Trophoblast cell (in vitro differentiated cells and primary cell): ENCODE results near the gene SEPTIN11.

ENCODE experiments used
- DNase-seq, 2 donors: peaks; one replicate each; pipeline ENCODE4 v3.0.0-alpha.2; 2016
- H2AFZ ChIP-seq: 2 replicates; pipeline ENCODE4 v1.6.1; 2013; ENCODE audit warnings: low read length, moderate library complexity, mild to moderate bottlenecking; ENCODE audit not compliant: insufficient read depth, poor library complexity
- H2AK5ac ChIP-seq: 2 replicates; pipeline ENCODE4 v1.6.1; 2013; ENCODE audit warnings: mild to moderate bottlenecking, low read length
- H2BK120ac ChIP-seq: 2 replicates; pipeline ENCODE4 v1.6.1; 2013; ENCODE audit warnings: low read length, mild to moderate bottlenecking, moderate library complexity; ENCODE audit not compliant: insufficient read depth, poor library complexity
- H2BK12ac ChIP-seq: 2 replicates; pipeline ENCODE4 v1.6.1; 2013; ENCODE audit warnings: mild to moderate bottlenecking, low read length, moderate library complexity
- H2BK5ac ChIP-seq: 2 replicates; pipeline ENCODE4 v1.6.1; 2013; ENCODE audit warnings: low read length, low read depth, moderate library complexity, mild to moderate bottlenecking; ENCODE audit not compliant: poor library complexity
- H3K14ac ChIP-seq: 2 replicates; pipeline ENCODE4 v1.6.1; 2013; ENCODE audit warnings: mild to moderate bottlenecking, low read length
- H3K18ac ChIP-seq: 2 replicates; pipeline ENCODE4 v1.6.1; 2013; ENCODE audit warnings: mild to moderate bottlenecking, low read length
- H3K23ac ChIP-seq: 2 replicates; pipeline ENCODE4 v1.6.1; 2013; ENCODE audit warnings: low read length
- H3K27ac ChIP-seq: 2 replicates; pipeline ENCODE4 v1.5.1; 2013; ENCODE audit warnings: low read depth, mild to moderate bottlenecking, inconsistent platforms, low read length, moderate library complexity
- H3K27me3 ChIP-seq: 2 replicates; pipeline ENCODE4 v1.6.1; 2013; ENCODE audit warnings: inconsistent platforms, mild to moderate bottlenecking, low read length, moderate library complexity; ENCODE audit not compliant: insufficient read depth
- H3K36me3 ChIP-seq, 2 experiments: 1 replicate in 1 of 2; 2 replicates in 1 of 2; pipeline ENCODE4 v1.6.1; 2013; ENCODE audit warnings: low read length in 2 of 2, mild to moderate bottlenecking in 2 of 2, moderate library complexity in 1 of 2; ENCODE audit not compliant: insufficient read depth in 2 of 2, control insufficient read depth in 1 of 2
- H3K4ac ChIP-seq: 2 replicates; pipeline ENCODE4 v1.6.1; 2013; ENCODE audit warnings: low read depth, mild to moderate bottlenecking, low read length, moderate library complexity
- H3K4me1 ChIP-seq, 2 experiments: 1 replicate in 1 of 2; 2 replicates in 1 of 2; pipeline ENCODE4 v1.6.1; 2013; ENCODE audit warnings: low read length in 2 of 2, mild to moderate bottlenecking in 2 of 2, moderate library complexity in 1 of 2; ENCODE audit not compliant: insufficient read depth in 2 of 2, control insufficient read depth in 1 of 2
- H3K4me2 ChIP-seq: 2 replicates; pipeline ENCODE4 v1.6.1; 2013; ENCODE audit warnings: inconsistent platforms, mild to moderate bottlenecking, low read length, moderate library complexity
- H3K4me3 ChIP-seq: 2 replicates; pipeline ENCODE4 v1.5.1; 2013; ENCODE audit warnings: mild to moderate bottlenecking, low read depth, low read length, inconsistent platforms
- H3K79me1 ChIP-seq: one replicate; pipeline ENCODE4 v1.6.1; 2013; ENCODE audit warnings: low read length
- H3K79me2 ChIP-seq: 2 replicates; pipeline ENCODE4 v1.6.1; 2013; ENCODE audit warnings: low read length, mild to moderate bottlenecking; ENCODE audit not compliant: control insufficient read depth, insufficient read depth, poor library complexity
- H3K9ac ChIP-seq: 2 replicates; pipeline ENCODE4 v1.6.1; 2013; ENCODE audit warnings: mild to moderate bottlenecking, low read length
- H3K9me3 ChIP-seq: 2 replicates; pipeline ENCODE4 v1.6.1; 2013; ENCODE audit warnings: low read depth, mild to moderate bottlenecking, control low read depth, inconsistent platforms, low read length; ENCODE audit not compliant: insufficient read depth
- H4K12ac ChIP-seq: 2 replicates; pipeline ENCODE4 v1.6.1; 2013; ENCODE audit warnings: low read depth, mild to moderate bottlenecking, low read length, moderate library complexity
- H4K8ac ChIP-seq: 2 replicates; pipeline ENCODE4 v1.6.1; 2013; ENCODE audit warnings: low read depth, mild to moderate bottlenecking, low read length, moderate library complexity
- H4K91ac ChIP-seq: one replicate; pipeline ENCODE4 v1.6.1; 2013; ENCODE audit warnings: low read depth, mild to moderate bottlenecking, low read length, moderate library complexity
- WGBS: extraction: QIAGEN DNeasy Blood & Tissue Kit; methylation state at CpG from one replicate; pipeline ENCODE4 v1.1.7; 2013; ENCODE audit warnings: missing lambda C conversion rate; ENCODE audit not compliant: insufficient read length, insufficient coverage; ENCODE audit errors: extremely low coverage; 5-methylcytosine and 5-hydroxymethylcytosine counted together

The SEPTIN11 gene

GRCh38 chr4:76984788-76985211 lies 35.2 kb downstream of the SEPTIN11 start:
- H3K9ac ChIP-seq = no peak overlapping the region
- H3K36me3 ChIP-seq = peaks cover 0 to 4% of the 10 kb centered on the region in 2 experiments
- peaks cover 16% of the 10 kb centered on the region for H3K79me1 ChIP-seq
- no peak overlapping the region for H2BK12ac ChIP-seq
- H3K4ac ChIP-seq = no peak overlapping the region
- peaks cover 30% of the 10 kb centered on the region in 2 experiments for H3K4me1 ChIP-seq
- WGBS = no CpG with 5 or more reads among the region's 7 CpGs
- no peaks in the 10 kb centered on the region for H3K27me3 ChIP-seq
- H2AK5ac ChIP-seq = no peak overlapping the region
- peak; percentile 97 to 98 for DNase-seq
- H2BK120ac ChIP-seq = no peak overlapping the region
- peaks cover 11% of the 10 kb centered on the region for H3K79me2 ChIP-seq
- no peak overlapping the region for H3K14ac ChIP-seq
- H3K4me2 ChIP-seq = peak overlapping the region; percentile 59
- H4K91ac ChIP-seq = no peak overlapping the region
- no peaks in the 10 kb centered on the region for H3K9me3 ChIP-seq
- H4K8ac ChIP-seq = no peak overlapping the region
- H3K4me3 ChIP-seq = no peak overlapping the region
- no peak overlapping the region for H4K12ac ChIP-seq
- H3K27ac ChIP-seq = peak overlapping the region; percentile 87
- no peak overlapping the region for H2AFZ ChIP-seq
- H3K18ac ChIP-seq = no peak overlapping the region
- no peak overlapping the region for H3K23ac ChIP-seq
- no peak overlapping the region for H2BK5ac ChIP-seq

GRCh38 chr4:76987153-76987591 lies 37.6 kb downstream of the SEPTIN11 start:
- no peak overlapping the region for H3K27ac ChIP-seq
- H4K12ac ChIP-seq = no peak overlapping the region
- DNase-seq = no peak
- no peak overlapping the region for H4K8ac ChIP-seq
- no peak overlapping the region for H4K91ac ChIP-seq
- H2BK5ac ChIP-seq = no peak overlapping the region
- H3K9ac ChIP-seq = no peak overlapping the region
- no peaks in the 10 kb centered on the region for H3K9me3 ChIP-seq
- peaks cover 2 to 7% of the 10 kb centered on the region in 2 experiments for H3K36me3 ChIP-seq
- H2AFZ ChIP-seq = no peak overlapping the region
- peaks cover 16% of the 10 kb centered on the region for H3K79me1 ChIP-seq
- no peak overlapping the region for H3K14ac ChIP-seq
- WGBS = no CpG with 5 or more reads among the region's 5 CpGs
- no peak overlapping the region for H2BK12ac ChIP-seq
- no peaks in the 10 kb centered on the region for H3K27me3 ChIP-seq
- no peak overlapping the region for H2AK5ac ChIP-seq
- H3K79me2 ChIP-seq = peaks cover 15% of the 10 kb centered on the region
- no peak overlapping the region for H3K23ac ChIP-seq
- no peak overlapping the region for H2BK120ac ChIP-seq
- no peak overlapping the region for H3K4ac ChIP-seq
- no peak overlapping the region for H3K18ac ChIP-seq
- no peak overlapping the region for H3K4me3 ChIP-seq
- no peak overlapping the region for H3K4me2 ChIP-seq
- H3K4me1 ChIP-seq = peaks cover 30 to 33% of the 10 kb centered on the region in 2 experiments

GRCh38 chr4:76987685-76988084 lies 38.1 kb downstream of the SEPTIN11 start:
- Histone ChIP-seq H2BK12ac (no peak overlapping the region), H2AFZ (no peak overlapping the region), H3K79me1 (peaks cover 16% of the 10 kb centered on the region)

GRCh38 chr4:76989391-76990061 lies 40.0 kb downstream of the SEPTIN11 start:
- no peak overlapping the region for H3K23ac ChIP-seq
- H3K9me3 ChIP-seq = no peaks in the 10 kb centered on the region
- no peak overlapping the region for H3K4me3 ChIP-seq
- H3K14ac ChIP-seq = no peak overlapping the region
- no peak overlapping the region for H2BK12ac ChIP-seq
- no peak overlapping the region for H4K12ac ChIP-seq
- no peak overlapping the region for H3K4me2 ChIP-seq
- H2AFZ ChIP-seq = no peak overlapping the region
- H3K36me3 ChIP-seq = peaks cover 2 to 3% of the 10 kb centered on the region in 2 experiments
- no peaks in the 10 kb centered on the region for H3K27me3 ChIP-seq
- no peak overlapping the region for H3K4ac ChIP-seq
- H3K4me1 ChIP-seq = peaks cover 18 to 27% of the 10 kb centered on the region in 2 experiments
- no peak overlapping the region for H2BK5ac ChIP-seq
- peaks cover 11% of the 10 kb centered on the region for H3K79me1 ChIP-seq
- DNase-seq = no peak
- no CpG with 5 or more reads among the region's 13 CpGs for WGBS
- H4K91ac ChIP-seq = no peak overlapping the region
- no peak overlapping the region for H2BK120ac ChIP-seq
- no peak overlapping the region for H3K9ac ChIP-seq
- no peak overlapping the region for H4K8ac ChIP-seq
- no peak overlapping the region for H3K27ac ChIP-seq
- peak overlapping the region; percentile 48 for H3K18ac ChIP-seq
- no peak overlapping the region for H2AK5ac ChIP-seq
- H3K79me2 ChIP-seq = peaks cover 13% of the 10 kb centered on the region

More at GRCh38 chr4:76987685-76988084, 38.1 kb downstream of the SEPTIN11 start:
- Histone ChIP-seq H4K8ac (no peak overlapping the region), H4K12ac (no peak overlapping the region), H3K4me1 (peaks cover 28 to 33% of the 10 kb centered on the region in 2 experiments), H3K27ac (no peak overlapping the region), H3K14ac (no peak overlapping the region), H3K18ac (no peak overlapping the region), H2AK5ac (no peak overlapping the region), H3K27me3 (no peaks in the 10 kb centered on the region), H3K4me3 (no peak overlapping the region), H3K4ac (peak overlapping the region; percentile 52), H3K23ac (no peak overlapping the region), H3K36me3 (peaks cover 2 to 7% of the 10 kb centered on the region in 2 experiments), H3K4me2 (no peak overlapping the region), H3K9me3 (no peaks in the 10 kb centered on the region), H3K79me2 (peaks cover 15% of the 10 kb centered on the region), H2BK5ac (no peak overlapping the region), H3K9ac (no peak overlapping the region), H2BK120ac (no peak overlapping the region), H4K91ac (no peak overlapping the region)
- no CpG with 5 or more reads among the region's 4 CpGs for WGBS
- DNase-seq = no peak
